ENCODE data around the gene PDE6A. TPM values are rescaled to one million over a fixed set of nuclear protein-coding genes. Genes with fewer than 3 reads are reported as not detected.

The PDE6A gene
- total and polyA plus RNA-seq, 4 donors, result 0.06 TPM; not detected in 3

DNA sequence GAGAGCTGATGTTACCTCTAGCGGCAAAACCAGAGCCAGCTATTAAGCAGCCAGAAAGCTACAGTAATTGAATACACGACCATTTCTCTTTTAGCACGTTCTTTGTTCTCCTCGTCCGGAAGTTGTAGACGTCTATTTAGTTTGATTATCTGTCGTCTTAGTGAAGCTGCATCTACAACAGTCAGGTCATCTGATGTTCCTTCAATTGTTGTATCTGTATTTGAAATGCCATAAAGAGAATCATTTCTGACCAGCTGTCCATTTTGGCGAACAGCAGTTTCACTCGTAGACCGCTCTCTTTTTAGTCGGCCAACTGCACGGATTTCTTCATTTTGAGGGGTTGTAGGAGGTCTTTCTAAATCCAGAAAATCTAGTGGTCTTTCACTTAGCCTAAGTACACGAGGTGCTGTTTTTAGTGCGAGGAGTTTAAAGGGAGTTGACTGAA lies 12.6 kb downstream of the PDE6A start:
- H3K36me3 ChIP-seq (ENCODE audit: control insufficient read depth in 4 of 4, insufficient read depth in 3 of 4, low read depth in 1 of 4, low read length in 3 of 4), result no peaks in the 10 kb centered on the region
- no peaks in the 10 kb centered on the region for H3K9me3 ChIP-seq (ENCODE audit: control insufficient read depth in 4 of 4, low read length in 3 of 4)
- no peaks in the 10 kb centered on the region for H3K27me3 ChIP-seq (ENCODE audit: control insufficient read depth in 4 of 4, insufficient read depth in 4 of 4, low read length in 3 of 4)
- no peak for TF ChIP-seq TAF1 (conservative IDR thresholded peaks at IDR 0.05)
- no peak for TF ChIP-seq JUND (IDR thresholded peaks at IDR 0.05)
- TF ChIP-seq, protein P1, sequence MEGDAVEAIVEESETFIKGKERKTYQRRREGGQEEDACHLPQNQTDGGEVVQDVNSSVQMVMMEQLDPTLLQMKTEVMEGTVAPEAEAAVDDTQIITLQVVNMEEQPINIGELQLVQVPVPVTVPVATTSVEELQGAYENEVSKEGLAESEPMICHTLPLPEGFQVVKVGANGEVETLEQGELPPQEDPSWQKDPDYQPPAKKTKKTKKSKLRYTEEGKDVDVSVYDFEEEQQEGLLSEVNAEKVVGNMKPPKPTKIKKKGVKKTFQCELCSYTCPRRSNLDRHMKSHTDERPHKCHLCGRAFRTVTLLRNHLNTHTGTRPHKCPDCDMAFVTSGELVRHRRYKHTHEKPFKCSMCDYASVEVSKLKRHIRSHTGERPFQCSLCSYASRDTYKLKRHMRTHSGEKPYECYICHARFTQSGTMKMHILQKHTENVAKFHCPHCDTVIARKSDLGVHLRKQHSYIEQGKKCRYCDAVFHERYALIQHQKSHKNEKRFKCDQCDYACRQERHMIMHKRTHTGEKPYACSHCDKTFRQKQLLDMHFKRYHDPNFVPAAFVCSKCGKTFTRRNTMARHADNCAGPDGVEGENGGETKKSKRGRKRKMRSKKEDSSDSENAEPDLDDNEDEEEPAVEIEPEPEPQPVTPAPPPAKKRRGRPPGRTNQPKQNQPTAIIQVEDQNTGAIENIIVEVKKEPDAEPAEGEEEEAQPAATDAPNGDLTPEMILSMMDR (IDR thresholded peaks at IDR 0.05; ENCODE audit: low read depth, low read length, missing input control), result no peak
- TF ChIP-seq RXRA (IDR thresholded peaks at IDR 0.05), result no peak
- no peak for TF ChIP-seq EGR1 (IDR thresholded peaks at IDR 0.05; ENCODE audit: low read depth in 2 of 2)
- TF ChIP-seq, protein P2, sequence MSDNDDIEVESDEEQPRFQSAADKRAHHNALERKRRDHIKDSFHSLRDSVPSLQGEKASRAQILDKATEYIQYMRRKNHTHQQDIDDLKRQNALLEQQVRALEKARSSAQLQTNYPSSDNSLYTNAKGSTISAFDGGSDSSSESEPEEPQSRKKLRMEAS (IDR thresholded peaks at IDR 0.05), result no peak
- TF ChIP-seq GABPA (IDR thresholded peaks at IDR 0.05 in 1 of 2, conservative IDR thresholded peaks at IDR 0.05 in 1 of 2), result no peak
- TF ChIP-seq, protein P3, sequence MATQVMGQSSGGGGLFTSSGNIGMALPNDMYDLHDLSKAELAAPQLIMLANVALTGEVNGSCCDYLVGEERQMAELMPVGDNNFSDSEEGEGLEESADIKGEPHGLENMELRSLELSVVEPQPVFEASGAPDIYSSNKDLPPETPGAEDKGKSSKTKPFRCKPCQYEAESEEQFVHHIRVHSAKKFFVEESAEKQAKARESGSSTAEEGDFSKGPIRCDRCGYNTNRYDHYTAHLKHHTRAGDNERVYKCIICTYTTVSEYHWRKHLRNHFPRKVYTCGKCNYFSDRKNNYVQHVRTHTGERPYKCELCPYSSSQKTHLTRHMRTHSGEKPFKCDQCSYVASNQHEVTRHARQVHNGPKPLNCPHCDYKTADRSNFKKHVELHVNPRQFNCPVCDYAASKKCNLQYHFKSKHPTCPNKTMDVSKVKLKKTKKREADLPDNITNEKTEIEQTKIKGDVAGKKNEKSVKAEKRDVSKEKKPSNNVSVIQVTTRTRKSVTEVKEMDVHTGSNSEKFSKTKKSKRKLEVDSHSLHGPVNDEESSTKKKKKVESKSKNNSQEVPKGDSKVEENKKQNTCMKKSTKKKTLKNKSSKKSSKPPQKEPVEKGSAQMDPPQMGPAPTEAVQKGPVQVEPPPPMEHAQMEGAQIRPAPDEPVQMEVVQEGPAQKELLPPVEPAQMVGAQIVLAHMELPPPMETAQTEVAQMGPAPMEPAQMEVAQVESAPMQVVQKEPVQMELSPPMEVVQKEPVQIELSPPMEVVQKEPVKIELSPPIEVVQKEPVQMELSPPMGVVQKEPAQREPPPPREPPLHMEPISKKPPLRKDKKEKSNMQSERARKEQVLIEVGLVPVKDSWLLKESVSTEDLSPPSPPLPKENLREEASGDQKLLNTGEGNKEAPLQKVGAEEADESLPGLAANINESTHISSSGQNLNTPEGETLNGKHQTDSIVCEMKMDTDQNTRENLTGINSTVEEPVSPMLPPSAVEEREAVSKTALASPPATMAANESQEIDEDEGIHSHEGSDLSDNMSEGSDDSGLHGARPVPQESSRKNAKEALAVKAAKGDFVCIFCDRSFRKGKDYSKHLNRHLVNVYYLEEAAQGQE (IDR thresholded peaks at IDR 0.05), result no peak
- peaks cover 2 to 8% (median 6%) of the 10 kb centered on the region in 4 donors for H3K4me1 ChIP-seq (ENCODE audit: control insufficient read depth in 4 of 4, insufficient read depth in 4 of 4, low read length in 3 of 4)
- no peak for DNase-seq (ENCODE audit: low spot score)
- H3K4me3 ChIP-seq (ENCODE audit: low read depth in 1 of 3, low read length in 3 of 3), result no peak overlapping the region
- no peak overlapping the region for H3K27ac ChIP-seq (ENCODE audit: low read depth in 1 of 2, low read length in 2 of 2)
- 78% methylated on average over 14 of the region's 14 CpGs for WGBS
- H3K9ac ChIP-seq (ENCODE audit: low read depth in 1 of 2, low read length in 2 of 2), result no peak overlapping the region

DNA sequence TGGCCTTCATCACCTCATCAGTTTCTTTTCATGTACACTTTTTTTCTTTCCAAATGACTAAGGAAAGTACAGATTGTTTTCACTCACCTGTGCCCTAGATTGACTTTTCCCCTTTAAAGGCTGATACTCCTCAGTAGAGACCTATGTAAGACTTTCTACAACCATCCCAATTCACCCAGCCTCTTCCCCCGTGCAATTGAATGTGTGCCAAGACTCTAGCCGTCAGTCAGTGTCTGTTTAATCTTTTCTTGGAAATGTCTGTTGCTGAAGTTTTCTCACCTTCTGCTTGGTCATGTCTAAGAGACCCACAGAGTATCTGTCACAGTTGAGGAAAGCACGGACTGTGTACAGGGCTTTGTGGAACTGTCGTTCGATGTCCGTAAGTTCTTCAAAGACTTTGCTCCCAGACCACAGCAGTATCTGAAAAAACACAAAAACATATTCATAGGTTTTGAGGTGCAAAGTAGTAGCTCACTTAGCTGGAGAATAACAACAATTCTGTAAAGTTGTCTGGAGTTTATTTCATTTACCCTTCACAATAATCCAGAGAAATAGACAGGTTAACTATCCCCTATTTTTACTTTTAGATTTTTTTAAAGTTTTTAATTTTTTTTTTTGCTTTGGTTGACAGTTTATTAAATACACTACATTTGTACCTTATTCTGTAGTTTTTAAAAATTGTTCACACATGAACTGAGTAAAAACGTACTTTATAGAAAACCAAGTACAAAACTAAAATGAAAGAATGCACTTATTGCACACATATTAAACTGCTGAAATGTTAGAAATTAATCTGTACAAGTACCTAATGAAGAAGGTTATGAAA lies 13.6 kb downstream of the PDE6A start:
- H3K9me3 ChIP-seq (ENCODE audit: control insufficient read depth in 4 of 4, low read length in 3 of 4), result no peaks in the 10 kb centered on the region
- no peak overlapping the region for H3K4me3 ChIP-seq (ENCODE audit: low read depth in 1 of 3, low read length in 3 of 3)
- peaks cover 2 to 8% (median 6%) of the 10 kb centered on the region in 4 donors for H3K4me1 ChIP-seq (ENCODE audit: control insufficient read depth in 4 of 4, insufficient read depth in 4 of 4, low read length in 3 of 4)
- no peak for DNase-seq (ENCODE audit: low spot score)
- H3K36me3 ChIP-seq (ENCODE audit: control insufficient read depth in 4 of 4, insufficient read depth in 3 of 4, low read depth in 1 of 4, low read length in 3 of 4), result no peaks in the 10 kb centered on the region
- WGBS, result 68% methylated on average over 7 of the region's 7 CpGs
- H3K9ac ChIP-seq (ENCODE audit: low read depth in 1 of 2, low read length in 2 of 2), result no peak overlapping the region
- no peaks in the 10 kb centered on the region for H3K27me3 ChIP-seq (ENCODE audit: control insufficient read depth in 4 of 4, insufficient read depth in 4 of 4, low read length in 3 of 4)
- H3K27ac ChIP-seq (ENCODE audit: low read depth in 1 of 2, low read length in 2 of 2), result no peak overlapping the region
- no peak for TF ChIP-seq YY1 (IDR thresholded peaks at IDR 0.05)
- no peak for TF ChIP-seq EGR1 (IDR thresholded peaks at IDR 0.05; ENCODE audit: low read depth in 2 of 2)
- TF ChIP-seq, protein P1 (IDR thresholded peaks at IDR 0.05; ENCODE audit: low read depth, low read length, missing input control), result no peak
- TF ChIP-seq, protein P4, sequence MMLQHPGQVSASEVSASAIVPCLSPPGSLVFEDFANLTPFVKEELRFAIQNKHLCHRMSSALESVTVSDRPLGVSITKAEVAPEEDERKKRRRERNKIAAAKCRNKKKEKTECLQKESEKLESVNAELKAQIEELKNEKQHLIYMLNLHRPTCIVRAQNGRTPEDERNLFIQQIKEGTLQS (IDR thresholded peaks at IDR 0.05), result no peak
- no peak for TF ChIP-seq GABPA (IDR thresholded peaks at IDR 0.05 in 1 of 2, conservative IDR thresholded peaks at IDR 0.05 in 1 of 2)
- TF ChIP-seq TAF1 (conservative IDR thresholded peaks at IDR 0.05), result no peak
- TF ChIP-seq, protein P2 (IDR thresholded peaks at IDR 0.05), result no peak
- TF ChIP-seq NR2F2 (IDR thresholded peaks at IDR 0.05), result no peak
- no peak for TF ChIP-seq HNF4A (conservative IDR thresholded peaks at IDR 0.05)
- no peak for TF ChIP-seq HNF4G (IDR thresholded peaks at IDR 0.05)
- no peak for TF ChIP-seq ZBTB33 (IDR thresholded peaks at IDR 0.05)
- TF ChIP-seq RXRA (IDR thresholded peaks at IDR 0.05), result no peak
- TF ChIP-seq, protein P3 (IDR thresholded peaks at IDR 0.05), result no peak

All from liver (tissue), 9 donors.